NCI-H2196 (cell line): Measurements from ENCODE around the gene SERPINB1.
"Not testable (repeated sequence)": the region's sequence is repeated elsewhere in the genome, so short reads cannot be mapped to it uniquely, and the experiment has no call there.

Experiments used
- DNase-seq: peaks from one replicate; lab custom pipeline; 2025; ENCODE audit not compliant: unreplicated experiment; lab: John Stamatoyannopoulos, UW

SERPINB1 gene

DNA sequence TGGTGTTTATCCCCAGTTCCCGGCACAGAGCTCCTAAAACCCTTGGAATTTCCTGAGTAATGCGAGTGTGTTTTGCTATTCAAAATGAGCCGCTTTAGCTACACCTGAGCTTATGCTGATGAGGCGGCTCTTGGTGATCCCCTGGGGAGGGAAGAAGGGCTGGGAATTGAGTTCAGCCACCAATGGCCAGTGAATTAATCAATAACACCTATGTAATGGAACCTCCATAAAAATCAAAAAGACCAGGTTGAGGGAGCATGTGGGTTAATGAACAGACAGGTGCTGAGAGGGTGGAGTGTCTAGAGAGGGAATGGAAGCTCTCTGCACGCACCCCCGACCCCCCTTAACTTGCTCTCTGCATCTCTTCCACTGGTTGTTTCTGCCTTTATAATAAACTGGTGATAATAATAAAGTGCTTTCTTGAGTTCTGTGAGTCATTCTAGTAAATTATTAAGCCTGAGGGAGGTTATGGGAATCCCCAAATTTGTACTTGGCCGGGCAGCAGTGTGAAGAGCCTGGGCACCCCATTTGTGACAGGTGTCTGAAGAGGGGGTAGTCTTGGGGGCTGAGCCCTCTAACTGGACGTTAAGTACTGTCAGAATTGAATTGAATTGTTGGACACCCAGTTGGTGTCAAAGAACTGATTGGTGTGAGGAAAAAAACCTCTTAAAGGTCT lies 24.6 kb upstream of the SERPINB1 start:
- DNase-seq = no peak

DNA sequence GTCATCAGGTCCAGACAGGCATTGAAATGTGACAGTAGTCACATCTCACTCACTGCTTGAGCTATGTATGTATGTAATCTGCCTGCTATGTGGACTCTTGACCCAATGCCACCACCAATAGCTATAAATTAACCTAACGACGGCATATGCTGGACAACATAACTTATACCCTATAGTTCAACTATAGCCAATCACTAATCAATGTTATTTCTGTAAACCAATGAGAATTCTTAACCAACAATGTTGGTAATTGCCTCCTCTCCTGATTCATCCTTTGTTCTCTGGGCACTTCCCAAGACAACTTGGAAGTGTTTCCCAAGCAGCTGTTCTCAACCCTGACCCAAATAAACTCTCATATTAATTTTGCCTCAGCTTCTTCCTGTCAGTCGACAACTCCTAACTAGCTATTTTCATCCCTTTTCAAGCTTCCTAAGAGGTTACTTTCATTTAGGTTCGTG lies 24.1 kb upstream of the SERPINB1 start:
- DNase-seq = no peak

- no peak for DNase-seq
Measured at GRCh38 chr6:2865270-2865669, 23.6 kb upstream of the SERPINB1 start.

DNA sequence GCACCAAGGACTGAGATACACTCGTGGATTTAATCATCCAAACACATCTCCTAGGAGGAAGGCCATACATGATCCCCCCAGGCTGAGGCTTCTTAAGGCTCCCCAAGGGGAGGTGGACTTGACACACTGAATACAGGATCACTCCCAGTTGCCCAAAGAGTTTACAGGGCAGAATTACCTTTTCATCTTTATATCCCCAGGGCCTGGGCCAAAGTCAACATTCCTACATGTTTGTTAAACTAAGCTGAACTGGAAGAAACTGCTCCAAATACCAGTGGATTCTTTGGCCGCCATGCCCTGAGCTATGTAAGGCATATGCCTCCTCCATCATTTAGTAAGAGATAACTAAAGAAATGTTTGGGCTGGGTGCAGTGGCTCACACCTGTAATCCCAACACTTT lies 22.2 kb upstream of the SERPINB1 start:
- no peak for DNase-seq

DNA sequence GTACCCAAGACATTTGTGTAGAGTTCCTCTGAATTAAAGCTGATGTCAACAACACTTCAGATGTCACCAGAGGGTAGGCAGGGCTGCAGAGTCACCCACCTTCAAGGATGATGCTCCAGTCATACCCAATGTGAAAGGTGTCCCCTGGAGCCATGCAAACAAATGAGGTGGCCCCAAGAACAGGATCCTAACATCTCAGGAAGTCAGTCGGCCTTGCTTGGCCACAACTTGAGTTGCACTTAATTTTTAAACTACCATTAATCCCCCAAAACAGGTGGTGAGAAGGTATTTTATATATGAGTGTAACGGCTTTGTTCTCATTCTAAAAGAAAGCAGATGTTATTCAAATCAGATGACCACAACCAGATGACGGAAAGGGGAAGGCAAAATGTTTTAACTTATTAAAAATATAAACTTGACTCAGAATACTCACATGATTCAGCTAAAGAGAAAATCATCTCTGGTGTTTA lies 21.1 kb upstream of the SERPINB1 start:
- no peak for DNase-seq

- no peak for DNase-seq
Measured at GRCh38 chr6:2861822-2862164, 20.1 kb upstream of the SERPINB1 start.

DNA sequence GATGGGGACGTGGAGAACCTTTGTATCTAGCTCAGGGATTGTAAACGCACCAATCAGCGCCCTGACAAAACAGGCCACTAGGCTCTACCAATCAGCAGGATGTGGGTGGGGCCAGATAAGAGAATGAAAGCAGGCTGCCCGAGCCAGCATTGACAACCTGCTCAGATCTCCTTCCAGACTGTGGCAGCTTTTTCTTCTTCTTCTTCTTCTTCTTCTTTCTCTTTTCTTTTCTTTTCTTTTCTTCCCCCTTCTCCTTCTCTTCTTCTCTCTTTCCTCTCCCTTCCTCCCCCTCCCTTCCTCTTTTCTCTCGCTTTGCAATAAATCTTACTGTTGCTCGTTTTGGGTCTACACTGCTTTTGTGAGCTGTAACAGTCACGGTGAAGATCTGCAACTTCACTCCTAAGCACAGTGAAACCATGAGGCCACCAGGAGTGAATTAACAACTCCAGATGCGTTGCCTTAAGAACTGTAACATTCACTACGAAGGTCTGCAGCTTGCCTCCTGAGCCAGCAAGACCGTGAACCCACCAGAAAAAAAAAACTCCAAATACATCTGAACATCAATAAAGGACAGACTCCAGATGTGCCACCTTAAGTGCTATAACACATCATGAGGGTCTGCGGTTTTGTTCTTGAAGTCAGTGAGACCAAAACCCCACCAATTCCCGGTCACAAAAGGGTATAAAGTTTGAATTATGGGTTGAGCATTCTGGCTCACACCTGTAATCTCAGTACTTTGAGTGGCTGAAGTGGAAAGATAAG lies 19.6 kb upstream of the SERPINB1 start:
- no peak for DNase-seq

DNA sequence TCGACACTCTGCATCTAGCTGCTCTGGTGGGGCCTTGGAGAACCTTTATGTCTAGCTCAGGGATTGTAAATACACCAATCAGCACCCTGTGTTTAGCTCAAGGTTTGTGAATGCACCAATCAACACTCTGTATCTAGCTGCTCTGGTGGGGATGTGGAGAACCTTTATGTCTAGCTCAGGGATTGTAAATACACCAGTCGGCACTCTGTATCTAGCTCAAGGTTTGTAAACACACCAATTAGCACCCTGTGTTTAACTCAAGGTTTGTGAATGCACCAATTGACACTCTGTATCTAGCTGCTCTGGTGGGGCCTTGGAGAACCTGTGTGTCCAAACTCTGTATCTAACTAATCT lies 19.0 kb upstream of the SERPINB1 start:
- DNase-seq = not testable (repeated sequence)

DNA sequence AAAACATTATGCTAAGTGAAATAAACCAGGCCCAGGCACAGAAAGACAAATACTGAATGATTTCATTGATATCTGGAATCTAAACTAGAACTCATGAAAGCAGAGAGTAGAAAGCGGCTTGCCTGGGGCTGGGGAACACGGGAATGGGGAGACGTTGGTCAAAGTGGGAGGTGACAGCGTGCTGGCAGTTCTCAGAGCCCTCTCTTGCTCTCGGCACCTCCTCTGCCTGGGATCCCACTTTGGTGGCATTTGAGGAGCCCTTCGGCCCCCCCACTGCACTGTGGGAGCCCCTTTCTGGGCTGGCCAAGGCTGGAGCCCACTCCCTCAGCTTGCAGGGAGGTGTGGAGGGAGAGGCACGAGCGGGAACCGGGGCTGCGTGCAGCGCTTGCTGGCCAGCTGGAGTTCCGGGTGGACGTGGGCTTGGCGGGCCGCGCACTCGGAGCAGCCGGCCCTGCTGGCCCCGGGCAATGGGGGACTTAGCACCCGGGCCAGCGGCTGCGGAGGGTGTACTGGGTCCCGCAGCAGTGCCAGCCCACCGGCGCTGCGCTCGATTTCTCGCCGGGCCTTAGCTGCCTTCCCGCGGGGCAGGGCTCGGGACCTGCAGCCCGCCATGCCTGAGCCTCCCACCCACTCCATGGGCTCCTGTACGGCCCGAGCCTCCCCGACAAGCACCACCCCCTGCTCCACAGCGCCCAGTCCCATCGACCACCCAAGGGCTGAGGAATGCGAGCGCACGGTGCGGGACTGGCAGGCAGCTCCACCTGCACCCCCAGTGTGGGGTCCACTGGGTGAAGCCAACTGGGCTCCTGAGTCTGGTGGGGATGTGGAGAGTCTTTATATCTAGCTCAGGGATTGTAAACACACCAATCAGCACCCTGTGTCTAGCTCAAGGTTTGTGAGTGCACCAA lies 18.4 kb upstream of the SERPINB1 start:
- not testable (repeated sequence) for DNase-seq

DNA sequence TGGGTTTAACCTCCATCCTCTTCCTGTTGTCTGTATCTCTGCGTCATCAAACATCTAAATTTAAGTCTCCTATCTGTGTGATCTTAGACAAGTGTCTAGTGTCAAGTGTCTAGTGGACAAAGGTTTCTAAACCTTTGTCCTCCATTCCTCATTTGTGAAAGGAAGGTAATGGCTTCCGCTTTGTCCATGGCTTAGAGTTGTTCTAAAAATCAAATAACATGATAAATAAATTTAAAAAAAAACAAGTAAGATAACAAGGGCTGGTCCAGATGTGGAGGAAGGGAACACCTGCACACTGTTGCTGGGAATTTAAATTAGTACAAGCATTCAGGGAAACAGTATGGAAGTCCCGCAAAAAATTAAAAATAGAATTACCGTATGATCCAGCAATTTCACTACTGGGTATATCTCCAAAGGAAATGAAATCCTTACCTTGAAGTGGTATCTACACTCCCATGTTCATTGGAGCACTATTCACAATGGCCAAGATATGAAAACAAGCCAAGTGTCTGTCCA lies 17.6 kb upstream of the SERPINB1 start:
- no peak for DNase-seq

DNA sequence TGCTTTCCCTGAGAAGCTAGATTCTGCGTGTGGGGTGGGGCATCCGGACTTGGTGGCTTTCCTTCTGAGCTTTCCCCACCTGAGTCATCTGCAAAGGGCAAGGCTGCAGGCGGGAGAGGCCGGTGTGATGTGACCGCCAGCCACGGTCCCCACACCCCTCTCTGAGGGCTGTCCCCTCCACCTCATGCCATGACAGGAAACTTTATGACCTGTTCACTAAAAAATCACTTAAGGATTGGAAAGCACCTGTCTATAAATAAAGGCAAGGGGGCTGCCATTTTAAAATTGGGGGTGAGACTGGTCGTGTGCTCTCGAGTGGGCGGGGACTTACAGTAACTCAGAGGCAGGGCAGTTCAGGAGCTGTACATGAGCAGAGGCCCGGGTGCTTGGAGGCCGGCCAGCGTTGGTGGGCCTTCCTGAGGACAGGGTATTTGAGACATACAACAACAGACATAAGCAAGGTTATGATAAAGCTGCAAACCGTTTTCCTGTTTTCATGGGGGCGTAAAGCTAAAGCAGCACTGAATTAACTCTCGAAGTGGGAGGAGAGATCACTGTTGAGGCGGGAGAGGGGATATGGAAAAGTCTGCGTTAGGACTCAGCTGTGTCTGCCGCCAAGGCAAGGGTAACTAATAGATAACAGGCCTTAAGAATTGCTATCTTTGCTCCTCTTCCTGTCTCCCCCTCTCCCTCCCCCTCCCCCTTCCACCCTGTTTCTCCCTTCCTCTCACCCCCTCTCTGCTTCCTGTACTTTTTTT lies 16.1 kb upstream of the SERPINB1 start:
- no peak for DNase-seq

GRCh38 chr6:2857185-2857579 lies 15.5 kb upstream of the SERPINB1 start:
- no peak for DNase-seq

- DNase-seq = no peak
Measured at GRCh38 chr6:2855061-2855519, 13.4 kb upstream of the SERPINB1 start.

GRCh38 chr6:2854396-2854982 lies 12.8 kb upstream of the SERPINB1 start:
- no peak for DNase-seq

DNA sequence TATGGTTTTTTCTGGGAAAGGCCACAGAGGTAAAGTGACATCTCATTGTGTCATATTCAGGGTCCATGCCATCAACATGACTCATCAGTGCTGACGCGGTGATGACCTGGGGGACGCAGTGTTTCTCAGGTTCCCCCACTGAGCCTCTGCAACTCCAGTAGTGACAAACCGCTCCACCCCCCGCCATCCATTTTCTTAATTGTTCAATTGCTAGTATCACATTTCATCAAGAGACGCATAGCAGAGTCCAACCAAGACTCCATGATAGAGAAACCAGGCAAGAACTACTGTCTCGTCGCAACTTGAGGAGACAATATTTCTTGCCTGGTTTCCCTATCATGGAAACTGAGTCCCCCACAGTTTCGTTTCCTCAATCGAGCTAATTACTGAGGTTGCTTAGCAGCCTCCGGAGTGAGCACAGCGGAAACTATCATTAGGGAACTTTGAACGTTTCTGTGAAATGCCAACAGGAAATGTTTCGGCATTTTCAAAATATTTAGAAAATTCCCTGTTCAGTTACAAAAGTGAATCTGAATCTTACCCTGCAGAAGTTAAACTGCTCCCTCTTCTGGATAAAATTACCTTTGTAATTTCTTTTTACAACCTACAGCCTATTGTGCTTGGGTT lies 12.2 kb upstream of the SERPINB1 start:
- no peak for DNase-seq

DNA sequence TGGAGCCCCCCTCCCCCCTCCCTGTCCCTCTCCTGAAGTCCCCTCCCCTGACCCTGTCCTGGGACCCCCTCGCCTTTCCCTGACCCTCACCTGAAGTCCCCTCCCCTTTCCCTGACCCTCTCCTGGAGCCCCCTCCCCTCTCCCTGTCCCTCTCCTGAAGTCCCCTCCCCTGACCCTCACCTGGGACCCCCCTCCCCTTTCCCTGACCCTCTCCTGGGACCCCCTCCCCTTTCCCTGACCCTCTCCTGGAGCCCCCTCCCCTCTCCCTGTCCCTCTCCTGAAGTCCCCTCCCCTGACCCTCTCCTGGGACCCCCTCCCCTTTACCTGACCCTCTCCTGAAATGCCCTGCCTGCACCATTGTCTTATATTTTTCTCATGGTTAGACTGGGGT lies 11.7 kb upstream of the SERPINB1 start:
- not testable (repeated sequence) for DNase-seq

GRCh38 chr6:2852921-2853322 lies 11.3 kb upstream of the SERPINB1 start:
- no peak for DNase-seq

DNA sequence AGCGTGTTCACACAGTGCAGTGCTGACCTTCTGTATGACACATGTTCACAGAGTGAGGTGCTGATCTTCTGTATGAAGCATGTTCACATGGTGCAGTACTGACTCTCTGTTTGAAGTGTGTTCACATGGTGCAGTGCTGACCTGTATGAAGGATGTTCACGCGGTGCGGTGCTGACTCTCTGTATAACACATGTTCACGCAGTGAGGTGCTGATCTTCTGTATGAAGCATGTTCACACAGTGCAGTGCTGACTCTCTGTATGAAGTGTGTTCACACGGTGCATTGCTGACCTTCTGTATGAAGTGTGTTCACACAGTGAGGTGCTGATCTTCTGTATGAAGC lies 10.8 kb upstream of the SERPINB1 start:
- DNase-seq = no peak

DNA sequence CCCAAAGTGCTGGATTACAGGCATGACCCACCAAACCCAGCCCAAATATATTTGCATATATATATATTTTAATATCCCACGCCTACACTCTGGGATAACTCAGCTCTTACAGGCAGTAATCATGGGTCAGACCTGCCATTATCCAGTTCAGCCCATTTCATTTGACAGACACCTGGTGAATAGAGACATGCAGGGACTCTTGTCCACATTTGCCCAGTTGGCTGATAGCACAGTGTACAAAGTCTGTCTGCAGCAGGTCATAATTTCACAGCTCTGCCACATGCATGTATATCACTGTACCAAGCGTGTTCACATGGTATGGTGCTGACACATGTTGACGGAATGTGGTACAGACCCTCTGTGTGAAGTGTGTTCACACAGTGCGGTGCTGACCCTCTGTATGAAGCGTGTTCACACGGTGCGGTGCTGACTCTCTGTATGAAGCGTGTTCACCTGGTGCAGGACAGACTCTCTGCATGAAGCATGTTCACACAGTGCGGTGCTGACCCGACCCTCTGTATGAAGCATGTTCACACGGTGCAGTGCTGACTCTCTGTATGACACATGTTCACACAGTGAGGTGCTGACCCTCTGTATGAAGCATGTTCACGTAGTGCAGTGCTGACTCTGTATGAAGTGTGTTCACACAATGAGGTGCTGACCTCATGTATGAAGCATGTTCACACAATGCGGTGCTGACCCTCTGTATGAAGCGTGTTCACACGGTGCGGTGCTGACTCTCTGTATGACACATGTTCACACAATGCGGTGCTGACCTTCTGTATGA lies 10.3 kb upstream of the SERPINB1 start:
- no peak for DNase-seq
